CD4-positive, alpha-beta T cell treated with Interleukin-4 for 4 hours (primary cell): ENCODE data around the gene RAB38.

ENCODE experiments used
- DNase-seq: peaks from one replicate; pipeline ENCODE4 v3.0.0-alpha.2; 2020

Gene RAB38

DNA sequence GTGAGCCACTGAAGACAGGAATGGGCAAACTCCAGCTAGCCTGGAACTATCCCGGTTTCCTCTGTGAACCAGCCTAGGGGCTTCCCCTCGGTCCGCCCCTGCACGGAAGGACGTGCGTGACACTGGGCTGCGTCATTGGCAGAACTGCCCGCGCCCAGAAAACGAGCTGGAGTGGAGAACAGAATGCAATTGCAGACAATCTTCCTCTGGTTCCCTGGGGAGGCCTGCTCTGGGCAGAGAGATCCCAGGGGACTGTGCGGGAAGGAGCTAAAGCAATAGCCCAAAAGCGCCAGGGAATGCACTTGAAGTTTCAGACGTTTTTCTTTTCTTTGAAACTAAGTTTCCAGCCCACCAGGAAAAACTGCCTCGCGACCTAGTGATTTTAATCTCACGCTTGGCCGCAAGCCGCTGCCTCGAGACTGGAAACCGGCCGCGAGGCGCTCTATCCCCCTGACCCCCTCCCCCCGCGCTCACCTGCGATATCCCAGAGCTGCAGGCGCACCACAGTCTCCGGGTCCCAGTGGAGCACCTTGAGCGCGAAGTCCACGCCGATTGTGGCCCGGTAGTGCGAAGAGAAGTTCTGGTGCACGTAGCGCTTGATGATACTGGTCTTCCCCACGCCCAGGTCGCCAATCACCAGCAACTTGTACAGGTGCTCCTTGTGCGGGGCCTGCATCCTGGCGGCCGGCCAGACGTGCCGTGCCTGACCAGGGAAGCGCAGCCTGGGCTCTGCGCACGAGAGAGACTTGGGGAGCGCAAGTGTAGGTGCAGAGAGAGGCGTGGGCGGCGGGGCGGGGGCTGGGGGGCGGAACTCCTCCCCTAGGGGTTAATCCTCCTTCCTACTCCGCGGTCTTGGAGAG, at the start of gene RAB38:
TSS of gene RAB38 (minus strand) at position 735 of the 860 bp plus-strand sequence. CDS start at position 676, 59 bp downstream.
- DNase-seq: peak; percentile 14

DNA sequence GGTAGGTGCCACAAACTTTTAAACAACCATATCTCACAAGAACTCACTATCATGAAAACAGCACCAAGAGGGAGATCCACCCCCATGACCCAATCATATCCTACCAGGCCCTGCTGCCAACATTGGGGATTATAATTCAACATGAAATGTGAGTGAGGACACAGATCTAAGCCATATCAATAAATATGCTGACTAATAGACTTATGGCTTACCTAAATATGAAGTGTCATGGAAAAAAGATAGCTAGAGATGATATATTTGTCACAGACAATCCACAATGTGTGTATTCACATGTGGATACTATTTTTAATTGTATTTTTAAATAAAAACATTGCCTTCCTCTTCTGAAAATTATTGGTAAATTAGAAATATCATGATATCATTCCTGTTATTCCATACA, 38.2 kb upstream of the RAB38 start:
- no peak for DNase-seq

DNA sequence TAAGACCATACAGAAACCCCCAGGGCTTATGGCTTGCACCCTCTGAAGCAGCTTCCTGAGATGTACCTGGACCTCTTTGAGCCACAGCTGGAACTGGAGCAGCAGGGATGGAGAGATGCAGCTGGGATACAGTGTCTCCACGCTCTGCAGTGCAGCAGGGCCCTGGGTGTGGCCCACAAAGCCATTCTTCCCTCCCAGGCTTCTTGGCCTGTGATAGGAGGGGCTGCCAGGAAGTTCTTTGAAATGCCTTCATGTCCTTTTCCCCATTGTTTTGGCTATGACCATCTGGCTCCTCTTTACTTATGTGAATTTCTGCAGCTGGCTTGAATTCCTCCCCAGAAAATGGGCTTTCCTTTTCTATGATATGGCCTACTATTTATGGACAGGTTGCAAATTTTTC, 37.1 kb upstream of the RAB38 start:
- DNase-seq: no peak

DNA sequence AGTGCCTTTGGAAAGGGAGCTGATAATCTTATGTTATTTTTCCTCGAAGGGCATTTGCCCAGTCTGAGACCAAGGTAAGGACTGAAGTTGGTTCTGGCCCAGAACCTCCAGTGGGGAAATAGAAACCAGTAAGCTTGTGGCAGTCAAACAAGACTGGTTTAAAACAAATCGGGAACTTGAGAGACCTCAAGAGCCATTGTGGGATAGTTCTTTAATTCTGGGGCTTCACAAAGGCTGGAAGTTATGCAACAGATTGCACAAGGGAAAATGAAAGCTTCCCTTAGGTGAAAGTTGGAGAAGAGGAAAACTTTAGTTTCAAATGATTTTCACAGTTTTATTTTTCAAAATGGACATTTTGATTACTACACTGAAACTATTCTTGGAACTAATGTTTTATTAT, 33.5 kb upstream of the RAB38 start:
- no peak for DNase-seq

DNA sequence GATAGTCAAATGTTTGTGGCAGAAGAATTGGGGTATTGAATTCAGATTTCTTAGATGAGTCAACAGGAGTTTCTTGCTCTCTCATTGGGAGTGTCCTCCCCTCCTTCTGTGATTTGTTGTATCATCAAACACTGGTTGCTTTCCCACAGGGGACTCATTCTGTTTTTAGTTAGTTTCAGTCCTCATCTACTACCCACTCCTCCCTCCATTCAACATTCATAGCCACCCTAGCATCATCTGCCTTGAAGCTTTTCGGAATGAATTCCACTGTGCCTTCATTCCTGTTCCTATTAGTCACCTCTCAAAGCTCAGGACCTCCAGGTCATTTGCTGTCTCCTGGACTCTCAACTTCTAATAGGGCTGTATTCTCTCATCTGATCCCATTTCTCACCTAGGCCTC, 31.5 kb upstream of the RAB38 start:
- no peak for DNase-seq

DNA sequence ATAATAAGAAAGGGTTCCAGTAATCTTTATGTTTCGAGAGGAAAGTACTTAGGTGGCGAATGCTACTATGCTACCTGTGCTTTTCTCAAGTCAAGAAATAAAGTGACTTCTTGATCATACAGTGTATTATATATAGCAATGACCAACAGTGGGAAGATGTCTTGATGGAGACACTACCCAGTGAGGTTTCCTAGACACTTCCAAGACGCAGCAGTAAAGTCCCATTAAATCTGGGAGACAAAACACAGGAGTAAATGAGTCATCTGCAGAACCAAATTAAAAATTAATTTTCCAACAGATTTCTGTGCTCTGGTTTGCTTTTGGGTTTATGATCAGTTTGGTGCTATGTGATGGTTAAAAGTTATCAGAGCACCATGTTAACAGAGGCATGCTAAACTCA, 29.1 kb upstream of the RAB38 start:
- no peak for DNase-seq

DNA sequence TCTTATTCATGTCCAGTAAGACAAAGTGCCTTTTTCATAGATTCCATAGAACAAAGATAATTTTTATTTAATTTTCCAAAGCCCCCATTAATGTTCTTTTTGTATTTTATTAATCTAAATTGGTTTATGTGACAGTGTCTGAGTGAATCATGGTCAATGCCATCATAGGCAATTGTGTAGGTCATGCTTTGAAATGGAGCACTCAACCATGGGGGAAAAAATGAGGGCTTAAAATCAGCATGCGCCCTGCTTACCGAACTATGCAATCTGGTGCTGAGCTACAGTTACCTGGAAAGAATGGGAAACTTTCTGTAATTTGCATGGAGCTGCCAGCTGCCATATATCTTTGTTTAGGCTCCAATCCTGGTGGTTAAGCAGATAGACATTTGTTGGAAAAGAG, 28.4 kb upstream of the RAB38 start:
- DNase-seq: no peak

DNA sequence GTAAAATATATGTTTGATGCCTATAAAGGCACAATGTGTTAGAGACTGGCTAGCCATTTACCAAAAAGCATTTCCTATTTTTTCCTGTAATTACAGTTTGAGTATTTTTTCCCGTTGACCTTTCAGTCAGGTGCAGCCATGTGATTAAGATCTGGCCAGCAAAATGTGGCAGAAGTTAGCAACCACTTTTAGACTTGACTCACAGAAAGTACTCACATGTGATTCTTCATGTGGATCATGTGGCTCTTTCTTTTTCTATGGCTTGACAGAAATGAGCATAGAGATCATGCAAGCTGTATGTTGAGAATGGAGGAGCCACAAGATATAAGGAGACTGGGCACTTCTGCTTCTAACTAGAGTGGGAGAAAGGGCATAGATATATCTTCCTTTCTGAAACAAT, 27.3 kb upstream of the RAB38 start:
- DNase-seq: no peak

DNA sequence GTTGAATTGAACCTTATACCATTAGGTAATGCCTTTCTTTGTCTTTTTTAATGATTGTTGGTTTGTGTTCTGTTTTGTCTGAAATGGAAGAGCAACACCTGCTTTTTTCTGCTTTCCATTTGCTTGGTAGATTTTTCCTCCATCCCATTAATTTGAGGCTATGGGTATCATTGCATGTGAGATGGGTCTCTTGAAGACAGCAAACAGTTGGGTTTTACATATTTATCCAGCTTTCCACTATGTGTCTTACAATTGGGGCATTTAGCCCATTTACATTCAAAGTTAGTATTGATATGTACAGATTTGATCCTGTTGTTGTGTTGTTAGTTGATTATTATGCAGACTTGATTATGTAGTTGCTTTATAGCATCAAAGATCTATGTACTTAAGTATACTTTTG, 21.1 kb upstream of the RAB38 start:
- no peak for DNase-seq

DNA sequence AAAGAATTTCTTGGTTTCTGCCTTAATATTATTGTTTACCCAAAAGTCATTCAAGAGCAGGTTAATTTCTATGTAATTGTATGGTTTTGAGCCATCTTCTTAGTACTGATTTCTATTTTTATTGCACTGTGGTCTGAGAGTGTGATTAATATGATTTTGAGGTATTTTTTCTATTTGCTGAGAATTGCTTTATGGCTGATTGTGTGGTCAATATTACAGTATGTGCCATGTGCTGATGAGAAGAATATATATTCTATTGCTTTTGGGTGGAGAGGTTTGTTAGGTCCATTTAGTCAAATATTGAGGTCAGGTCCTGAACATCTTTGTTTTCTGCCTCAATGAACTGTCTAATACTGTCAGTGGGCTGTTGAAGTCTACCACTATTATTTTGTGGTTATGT, 20.7 kb upstream of the RAB38 start:
- no peak for DNase-seq

DNA sequence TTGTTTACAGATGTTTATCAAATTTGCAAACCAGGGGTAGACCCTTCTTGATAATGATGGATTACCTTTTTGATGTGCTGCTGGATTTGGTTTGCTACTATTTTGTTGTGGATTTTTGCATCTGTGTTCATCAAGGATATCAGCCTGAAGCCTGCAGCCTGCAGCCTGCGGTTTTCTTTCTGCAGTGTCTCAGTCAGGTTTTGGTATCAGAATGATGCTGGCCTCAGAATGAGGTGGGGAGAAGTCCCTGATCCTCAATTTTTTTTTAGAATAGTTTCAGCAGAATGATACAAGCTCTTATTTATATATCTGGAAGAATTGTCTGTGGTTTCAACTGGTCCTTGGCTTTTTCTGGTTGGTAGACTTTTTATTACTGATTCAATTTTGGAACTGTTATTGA, 19.7 kb upstream of the RAB38 start:
- DNase-seq: no peak

DNA sequence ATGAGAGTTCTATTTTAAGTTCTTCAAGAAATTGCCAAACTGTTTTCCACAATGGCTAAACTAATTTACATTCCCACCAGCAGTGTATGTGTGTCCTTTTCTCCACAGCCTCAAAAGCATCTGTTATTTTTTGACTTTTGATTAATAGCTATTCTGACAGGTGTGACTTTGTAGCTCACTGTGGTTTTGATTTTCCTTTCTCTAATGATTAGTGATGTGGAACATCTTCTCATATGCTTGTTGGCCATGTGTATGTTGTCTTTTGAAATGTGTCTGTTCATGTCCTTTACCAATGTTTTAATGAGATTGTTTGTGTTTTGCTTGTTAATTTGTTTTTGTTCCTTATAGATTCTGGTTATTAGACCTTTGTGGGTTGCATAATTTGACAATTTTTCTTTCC, 18.0 kb upstream of the RAB38 start:
- DNase-seq: no peak

DNA sequence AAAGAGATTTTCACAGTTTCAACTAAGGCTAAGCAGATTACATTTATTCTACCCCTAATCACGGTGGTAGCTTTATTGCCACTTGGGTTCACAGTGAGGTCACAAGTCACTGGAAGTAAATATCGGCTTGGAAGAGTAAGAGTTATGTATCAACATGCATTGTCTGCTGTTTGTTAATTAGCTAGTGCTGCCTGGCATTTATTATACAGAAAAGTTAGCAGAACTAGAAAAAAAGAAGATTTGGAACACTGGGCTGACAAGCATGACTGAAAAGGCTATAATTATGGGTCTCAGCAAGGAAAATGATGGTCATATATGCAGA, 13.7 kb upstream of the RAB38 start:
- no peak for DNase-seq

DNA sequence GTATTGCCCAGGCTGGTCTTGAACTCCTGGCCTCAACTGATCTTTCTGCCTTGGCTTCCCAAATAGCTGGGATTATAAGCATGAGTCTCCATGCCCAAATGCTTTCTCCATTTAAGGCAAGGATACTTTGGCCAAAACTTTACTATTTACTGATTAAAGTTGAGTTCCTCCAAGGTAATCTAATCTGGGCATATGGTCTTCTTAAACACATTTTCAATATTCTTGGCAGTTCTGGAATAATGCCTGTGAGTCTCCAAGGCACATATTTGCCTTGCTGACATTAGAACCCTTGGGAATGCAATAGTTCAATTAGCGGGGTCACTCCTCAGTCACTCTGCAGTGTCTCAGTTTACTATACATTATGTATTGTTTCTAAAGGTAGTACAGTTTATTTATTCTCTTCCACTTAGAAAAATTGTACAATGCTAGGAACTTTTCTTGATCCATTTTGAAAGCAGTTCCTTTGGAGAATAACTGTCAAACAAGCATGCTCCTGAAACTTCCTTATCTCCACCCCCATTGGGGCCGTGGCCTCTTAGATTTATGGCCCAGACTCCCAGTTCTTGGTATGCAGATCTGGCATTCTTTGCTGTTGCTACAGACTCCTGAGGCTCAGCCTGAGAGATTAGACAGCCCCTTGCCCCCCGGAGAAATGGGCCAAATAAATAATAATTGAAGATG, 13.1 kb upstream of the RAB38 start:
- DNase-seq: no peak

DNA sequence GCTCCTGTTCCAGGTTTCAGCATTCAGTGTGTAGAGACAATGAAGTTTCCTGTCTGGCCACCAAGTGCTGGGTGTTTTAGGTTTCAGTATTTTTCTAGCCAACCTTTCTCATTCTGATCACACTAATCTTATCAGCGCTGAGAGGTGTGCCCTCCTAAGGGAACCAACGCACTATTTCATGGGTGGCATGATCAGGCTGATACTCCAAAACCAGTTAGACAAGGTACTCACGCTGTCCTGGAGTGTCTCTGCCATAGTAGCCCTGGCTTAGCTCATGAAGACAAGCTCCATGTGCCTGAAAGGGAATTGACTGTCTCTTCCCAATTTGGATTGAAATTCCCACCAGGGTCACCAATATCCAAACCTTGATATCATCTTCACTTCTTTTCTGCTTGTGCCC, 8.0 kb upstream of the RAB38 start:
- DNase-seq: no peak

DNA sequence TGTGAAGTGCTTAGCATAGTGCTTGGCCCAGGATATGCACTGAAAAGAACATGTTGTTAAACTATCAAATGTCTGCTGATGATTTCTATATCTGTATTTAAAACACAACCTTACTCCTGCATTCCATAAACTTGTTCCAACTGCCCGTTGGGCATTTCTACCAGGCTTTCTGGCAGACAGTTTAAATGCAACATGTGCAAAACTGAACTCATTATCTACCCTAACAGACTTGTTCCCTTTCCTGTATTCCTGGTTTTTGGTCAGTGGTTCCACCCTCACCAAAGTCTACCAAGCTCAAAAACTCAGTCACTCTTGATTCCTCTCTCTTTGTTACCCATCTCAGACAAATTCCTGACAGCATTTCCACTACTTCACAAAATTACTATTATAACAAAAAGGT, 6.5 kb upstream of the RAB38 start:
- no peak for DNase-seq

DNA sequence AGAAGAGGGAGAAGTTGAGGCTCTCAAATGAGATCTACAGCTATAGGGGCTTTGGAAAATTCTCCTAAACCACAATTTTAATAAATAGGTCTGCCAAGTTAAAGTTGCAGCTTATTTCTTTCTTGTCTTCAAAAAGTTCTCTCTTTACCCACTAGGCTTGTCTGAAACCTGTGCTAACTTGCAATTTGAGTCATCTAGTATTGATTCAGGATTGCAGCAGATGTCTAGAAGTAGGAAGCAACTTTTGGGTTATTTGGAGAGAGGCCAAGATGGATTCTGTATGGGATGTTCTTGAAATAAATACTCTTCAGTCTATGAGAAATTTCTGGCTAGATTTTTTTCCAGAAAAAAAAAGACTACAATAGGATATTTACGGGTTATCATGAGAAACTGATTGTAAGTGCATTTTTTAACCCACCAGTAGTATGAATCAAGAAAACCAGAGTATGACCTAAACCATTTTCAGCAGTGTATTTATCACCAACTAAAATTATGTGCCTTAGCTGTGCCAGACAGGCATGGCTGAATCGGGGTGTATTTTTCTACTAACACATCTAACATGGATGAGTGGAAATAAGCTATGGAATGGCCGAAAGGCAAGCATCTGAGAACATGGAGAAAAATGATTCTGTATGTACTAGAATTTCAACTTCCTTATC, 4.9 kb upstream of the RAB38 start:
- no peak for DNase-seq

DNA sequence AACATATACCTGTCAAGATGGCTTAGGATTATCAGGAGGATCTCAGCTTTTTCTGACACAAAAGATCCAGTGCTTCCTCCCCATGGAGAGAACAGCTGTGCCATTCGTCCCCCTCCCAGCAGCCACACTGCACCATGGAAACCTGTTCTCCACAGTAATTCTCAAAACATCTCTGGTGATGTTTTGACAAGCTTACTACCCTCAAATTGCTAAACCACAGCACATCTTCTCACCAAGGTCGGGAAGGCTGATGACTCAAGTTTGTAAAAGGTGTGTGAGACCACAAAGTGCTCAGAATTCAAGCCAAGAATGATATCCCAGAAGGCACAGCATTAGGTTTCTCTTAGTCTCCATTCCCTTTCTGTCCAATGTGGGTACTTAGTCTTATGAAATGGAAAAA, 3.9 kb upstream of the RAB38 start:
- peak; percentile 29 for DNase-seq

DNA sequence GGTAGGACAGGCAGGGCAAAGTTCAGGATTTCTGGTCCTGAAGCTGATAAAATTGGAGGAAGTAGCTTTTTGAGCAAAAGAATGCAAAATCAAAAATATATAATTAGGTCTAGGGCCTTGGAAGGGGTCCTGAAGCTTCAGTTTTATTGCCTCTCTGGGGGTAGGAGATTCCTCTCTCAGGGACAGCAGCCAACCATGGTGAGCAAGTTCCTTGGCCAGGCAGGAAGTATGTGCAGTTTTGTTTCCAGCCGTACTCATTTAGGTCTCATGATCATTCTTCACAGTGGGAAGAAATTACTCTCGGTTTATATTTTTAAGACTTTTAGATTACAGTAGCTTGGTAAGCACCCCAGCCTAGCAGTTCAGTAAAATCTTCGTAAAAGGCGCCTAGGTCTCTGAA, 2.9 kb upstream of the RAB38 start:
- no peak for DNase-seq

DNA sequence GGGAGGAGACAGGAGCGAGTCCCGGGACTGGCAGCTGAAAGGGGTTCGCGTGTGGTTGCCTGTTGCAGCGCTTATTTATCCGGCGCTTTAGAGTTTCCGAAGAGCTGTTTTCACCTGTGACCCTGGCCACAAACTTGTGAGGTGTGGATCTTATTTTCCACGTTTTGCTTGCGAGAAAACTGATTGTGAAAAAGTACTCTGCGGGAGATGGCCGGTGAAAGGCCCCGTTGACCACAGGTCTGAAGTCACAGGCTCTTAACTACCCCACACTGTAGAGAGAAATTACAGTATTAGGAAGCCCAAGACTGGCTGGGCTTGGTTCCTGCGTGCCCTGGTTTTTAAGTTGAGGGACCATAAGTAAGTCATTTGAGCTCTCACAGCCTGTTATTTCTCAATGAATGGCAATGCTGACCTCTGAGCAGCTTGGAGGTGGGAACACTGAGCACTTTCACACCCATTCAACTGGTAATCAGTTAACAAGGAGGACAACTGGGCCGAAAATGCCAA, 379 bp upstream of the RAB38 start:
- DNase-seq: no peak

DNA sequence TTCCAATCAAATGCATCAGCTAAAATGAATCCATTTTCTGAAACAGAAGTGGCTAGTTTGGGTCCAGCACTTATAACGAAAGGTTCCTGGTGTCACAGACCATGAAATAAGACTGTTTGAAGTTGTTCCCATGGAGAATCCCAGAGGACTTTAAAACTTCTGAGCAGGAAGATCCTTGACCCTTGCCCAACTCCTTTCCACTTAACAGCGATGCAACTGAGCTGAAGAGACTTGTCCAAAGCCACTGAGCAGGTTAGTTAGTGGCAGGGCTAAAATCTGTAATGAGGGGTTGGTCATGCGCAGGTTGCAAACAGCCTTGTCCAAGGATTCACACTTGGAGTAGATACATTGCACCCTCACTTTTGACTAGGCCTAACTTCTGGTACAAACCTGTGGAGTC, 1.3 kb downstream of the RAB38 start:
- no peak for DNase-seq

DNA sequence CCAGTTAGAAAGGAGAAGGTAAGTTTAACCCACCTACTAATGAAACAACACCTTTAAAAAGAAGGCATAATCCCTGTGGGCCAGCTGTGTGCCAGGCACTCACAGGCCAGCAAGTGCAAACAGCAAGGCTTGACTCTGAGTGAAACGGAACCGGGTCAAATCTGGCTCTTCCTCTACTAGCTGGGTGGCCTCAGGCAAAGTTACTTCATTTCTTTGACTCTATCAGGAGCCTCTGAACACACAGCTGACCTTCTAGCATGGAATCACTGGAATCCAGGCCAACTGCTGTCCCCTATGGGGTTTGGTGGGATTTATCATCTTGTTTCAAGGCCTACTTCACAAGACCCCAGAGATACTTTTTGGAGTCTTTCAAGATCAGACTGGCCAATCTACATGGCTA, 3.3 kb downstream of the RAB38 start:
- no peak for DNase-seq

DNA sequence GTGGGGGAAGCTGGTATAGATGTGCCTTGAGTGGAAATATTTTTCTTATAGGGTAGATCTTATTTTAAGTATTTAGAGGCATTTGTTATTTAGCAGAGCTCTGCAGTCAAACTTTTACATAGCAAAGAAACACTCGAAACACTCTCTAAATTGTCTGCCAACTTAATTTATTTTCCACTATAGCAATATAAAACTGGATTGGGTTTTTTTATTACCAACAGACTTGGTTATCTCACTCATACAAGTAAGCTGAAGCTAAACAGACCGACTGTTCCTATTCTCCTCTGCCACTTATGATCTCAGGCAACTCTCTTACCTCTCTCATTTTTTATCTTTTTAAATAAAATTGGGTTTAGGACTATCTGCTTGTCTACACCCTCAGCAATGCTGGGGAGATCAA, 4.6 kb downstream of the RAB38 start:
- no peak for DNase-seq

DNA sequence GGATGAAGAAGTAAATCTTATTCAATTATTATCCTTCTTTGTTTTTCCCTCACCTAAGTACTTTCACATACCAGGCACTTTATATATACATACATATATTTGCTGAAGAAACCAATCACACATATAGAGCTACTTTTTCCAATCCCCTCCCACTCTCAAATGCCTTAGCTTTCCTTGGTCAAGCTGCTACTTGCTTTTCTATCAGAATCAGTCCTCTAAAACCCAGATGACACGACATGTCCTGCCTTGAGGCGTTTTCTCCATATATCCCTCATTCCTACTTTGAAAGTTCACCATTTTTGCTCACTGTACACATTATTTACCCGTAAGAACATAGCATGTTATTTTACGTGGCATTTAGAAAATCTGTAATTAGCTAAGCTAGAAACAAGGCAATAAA, 5.4 kb downstream of the RAB38 start:
- DNase-seq: no peak
